Posterior cingulate gyrus (tissue), 11 donors: ENCODE measurements around the gene RAB25.
"Not testable (repeated sequence)": the region's sequence is repeated elsewhere in the genome, so short reads cannot be mapped to it uniquely, and the experiment has no call there.

Experiments
- DNase-seq, 10 donors: peaks; one replicate each; pipeline versions ENCODE4 v3.0.0 to v3.0.0-alpha.2; 2020 to 2021; ENCODE audit warnings: mixed read lengths in 3 of 10
- intact Hi-C: fragments of 100-400 bp; cut with DNase I; formaldehyde crosslinking; loops from one replicate; pipeline ENCODE4 v1.15.1; 2023

RAB25 gene

DNA sequence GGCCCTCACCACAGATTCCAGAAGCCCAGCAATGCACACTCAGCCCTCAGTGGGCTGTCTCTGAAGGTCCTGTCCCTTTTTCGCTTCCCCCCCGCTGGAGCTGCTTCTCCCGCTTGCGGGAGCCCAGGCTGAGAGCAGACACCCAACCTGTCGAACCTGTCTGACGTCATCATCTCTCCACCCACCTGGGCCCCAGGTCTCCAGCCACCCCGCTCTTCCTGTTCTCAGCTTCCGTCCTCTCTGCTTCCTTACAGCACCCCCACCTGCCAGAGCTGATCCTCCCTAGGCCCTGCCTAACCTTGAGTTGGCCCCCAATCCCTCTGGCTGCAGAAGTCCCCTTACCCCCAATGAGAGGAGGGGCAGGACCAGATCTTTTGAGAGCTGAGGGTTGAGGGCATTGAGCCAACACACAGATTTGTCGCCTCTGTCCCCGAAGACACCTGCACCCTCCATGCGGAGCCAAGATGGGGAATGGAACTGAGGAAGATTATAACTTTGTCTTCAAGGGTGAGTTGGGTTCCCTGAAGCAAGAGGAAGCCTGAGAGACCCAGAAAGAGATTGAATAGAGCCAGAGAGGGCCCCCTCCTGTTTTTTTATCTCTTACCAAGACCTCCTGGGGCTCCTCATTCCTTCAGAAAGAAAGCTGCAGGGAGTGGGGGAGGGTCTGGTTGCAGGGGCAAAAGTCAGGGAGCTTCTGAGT is at the start of gene RAB25:
Gene RAB25 (plus strand): TSS at position 224 of the 700 bp plus-strand sequence. CDS start 241 bp downstream, at position 465.
- intact Hi-C loops: no loop called here
- DNase-seq: peak in 1 of 10 donors; percentile 55

- no peak for DNase-seq
- intact Hi-C loops: no loop called here
Observed at GRCh38 chr1:156012051-156012817, 48.7 kb upstream of the RAB25 start.

DNA sequence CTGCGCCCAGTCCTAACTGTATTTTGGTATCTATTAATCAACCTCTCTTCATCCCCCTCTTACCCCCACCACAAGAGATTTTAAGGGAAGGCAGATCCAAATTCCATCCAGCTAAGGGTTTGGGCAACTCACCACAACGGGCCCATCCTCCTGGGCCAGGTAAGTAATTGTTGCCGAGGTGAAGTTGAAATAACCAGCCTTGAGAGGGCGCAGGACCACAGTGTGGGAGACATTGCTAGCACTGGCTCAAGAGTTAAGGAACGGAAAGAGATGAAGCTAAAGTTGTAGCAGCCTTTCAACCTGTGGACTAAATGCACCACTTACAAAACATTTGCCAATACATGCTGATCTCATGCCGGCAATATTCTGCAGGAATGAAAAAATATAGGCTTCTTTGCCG is 46.1 kb upstream of the RAB25 start:
- intact Hi-C loops: no loop called here

GRCh38 chr1:156019946-156020292 is 41.0 kb upstream of the RAB25 start:
- no peak for DNase-seq
- intact Hi-C loops: no loop called here

More for the DNA sequence above, 46.1 kb upstream of the RAB25 start:
- no peak for DNase-seq

GRCh38 chr1:156020293-156021092 is 40.5 kb upstream of the RAB25 start, which contains the start of gene SSR2:
TSS of gene SSR2 (minus strand) at chr1:156020951. CDS start at chr1:156020167, 784 bp downstream.
- peak; percentile 81 to 98 (median 89) for DNase-seq
- intact Hi-C loops: loop anchor here (1.0 kb wide), 1 partner anchor 34 kb away; the partner anchor contains the start of gene LAMTOR2

DNA sequence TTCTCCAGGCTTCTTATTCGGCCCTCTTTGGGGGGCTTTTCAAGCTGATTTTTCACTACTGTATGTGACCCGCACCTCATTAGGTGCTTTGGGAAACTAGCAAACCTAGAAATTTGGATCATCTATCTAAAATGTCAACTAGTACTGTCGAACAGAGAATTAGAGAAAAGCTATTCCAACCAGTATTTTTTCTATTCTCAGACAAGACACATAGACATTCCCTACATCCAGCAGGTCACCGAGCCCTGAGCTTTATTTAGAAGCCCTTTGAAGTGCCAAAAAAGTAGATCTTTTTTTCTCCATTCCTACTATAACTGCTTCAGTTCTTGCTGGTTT is 39.9 kb upstream of the RAB25 start:
- intact Hi-C loops: loop anchor here (1.0 kb wide), 1 partner anchor 33 kb away; the partner anchor contains the start of gene LAMTOR2

GRCh38 chr1:156021954-156022353 is 39.0 kb upstream of the RAB25 start:
- intact Hi-C loops: loop anchor here (1.0 kb wide), 1 partner anchor 32 kb away; the partner anchor contains the start of gene LAMTOR2

More for the DNA sequence above, 39.9 kb upstream of the RAB25 start:
- DNase-seq: no peak

GRCh38 chr1:156024801-156025200 is 36.2 kb upstream of the RAB25 start:
- no peak for DNase-seq
- intact Hi-C loops: no loop called here

More at GRCh38 chr1:156021954-156022353, 39.0 kb upstream of the RAB25 start:
- no peak for DNase-seq

DNA sequence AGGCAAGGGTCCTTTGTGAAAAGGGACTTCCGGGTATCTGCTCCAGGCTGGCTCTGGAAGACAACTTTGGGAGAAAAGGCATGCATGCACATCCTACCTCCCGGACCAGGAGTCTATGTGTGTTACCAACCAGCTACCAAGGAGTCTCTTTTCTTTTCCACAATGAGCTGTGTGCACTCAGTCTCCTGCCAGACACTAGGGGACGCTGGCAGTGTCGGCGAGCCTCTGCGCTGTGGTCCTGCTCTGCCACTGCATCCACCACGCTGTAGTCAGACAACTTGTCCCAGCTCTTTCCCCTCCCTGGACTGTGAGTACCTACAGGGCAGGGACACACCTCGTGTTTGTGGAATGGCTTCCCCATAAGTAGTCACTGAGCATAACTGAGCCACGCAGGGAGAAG is 35.1 kb upstream of the RAB25 start:
- intact Hi-C loops: no loop called here
- DNase-seq: peak in 2 of 10 donors; percentile 11 to 92

GRCh38 chr1:156026588-156026987 is 34.4 kb upstream of the RAB25 start:
- DNase-seq: no peak
- intact Hi-C loops: no loop called here

DNA sequence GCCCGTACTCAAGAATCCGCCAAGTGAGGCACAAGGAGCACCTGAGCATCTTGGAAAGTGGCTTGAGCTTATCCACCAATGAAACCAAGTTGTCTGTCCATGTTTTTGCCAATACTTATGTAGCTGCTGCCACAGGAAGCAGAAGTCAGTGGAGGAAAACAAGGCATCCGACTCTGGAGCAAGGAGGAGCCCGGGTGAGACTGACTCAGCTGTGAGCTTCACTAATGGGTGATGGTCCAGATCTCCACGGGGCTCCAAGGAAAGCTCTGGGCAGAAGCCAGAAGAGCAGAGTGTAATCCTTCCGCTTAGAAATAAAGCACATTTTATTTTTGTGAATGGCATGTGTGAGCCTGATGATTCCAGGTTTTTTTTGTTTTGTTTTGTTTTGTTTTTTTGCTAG is 27.9 kb upstream of the RAB25 start:
- intact Hi-C loops: no loop called here
- no peak for DNase-seq

- DNase-seq, intact Hi-C loops: not testable (repeated sequence)
Observed at GRCh38 chr1:156034991-156035390, 26.0 kb upstream of the RAB25 start.

DNA sequence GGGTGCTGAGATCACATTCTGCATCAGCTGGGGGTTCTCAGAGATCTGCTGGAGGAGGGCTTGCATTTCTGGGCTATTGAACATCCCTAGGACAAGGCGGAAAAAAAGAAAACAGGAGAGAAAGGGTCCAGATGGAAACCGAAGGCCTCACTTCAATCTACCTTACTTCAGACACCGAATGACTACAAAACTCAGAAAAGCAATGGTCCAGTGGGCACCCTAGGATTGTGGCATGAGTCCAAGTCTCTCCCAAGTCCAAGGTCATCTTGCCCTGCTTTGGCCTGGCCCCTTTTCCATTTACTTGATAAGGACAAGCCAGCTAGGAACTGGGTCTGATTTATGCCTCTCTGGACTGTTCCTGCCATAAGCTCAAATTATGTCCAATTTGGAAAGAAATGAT is 18.1 kb upstream of the RAB25 start:
- peak in 1 of 10 donors; percentile 16 for DNase-seq
- intact Hi-C loops: no loop called here

DNA sequence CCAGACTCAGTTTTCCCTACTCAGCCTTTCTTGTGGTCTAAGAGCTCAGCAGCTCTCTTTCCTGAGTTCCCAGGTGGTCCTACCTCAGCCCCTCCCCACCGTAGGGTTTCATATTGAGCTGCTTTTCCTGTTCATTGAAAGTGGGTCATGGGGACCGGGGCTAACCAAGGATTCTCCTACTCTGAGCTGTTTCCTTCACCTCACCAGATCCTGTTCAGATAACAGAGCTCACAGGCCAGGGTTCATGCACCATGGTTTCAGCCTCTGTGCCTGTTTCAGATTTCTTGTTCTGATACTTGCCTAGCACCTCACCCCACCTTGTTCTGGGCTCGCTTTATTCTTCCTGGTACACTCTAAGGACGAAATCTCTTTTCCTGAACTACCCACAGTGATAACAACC is 15.9 kb upstream of the RAB25 start:
- peak in 1 of 10 donors; percentile 31 for DNase-seq
- intact Hi-C loops: no loop called here

GRCh38 chr1:156048663-156049258 is 12.2 kb upstream of the RAB25 start:
- DNase-seq: no peak
- intact Hi-C loops: no loop called here

- DNase-seq: peak in 7 of 10 donors; percentile 19 to 95 (median 45)
- intact Hi-C loops: loop anchor here (1.0 kb wide), 1 partner anchor 115 kb away; no protein-coding TSS in a partner anchor
Observed at GRCh38 chr1:156050376-156050775, 10.6 kb upstream of the RAB25 start.

GRCh38 chr1:156051011-156051725 is 9.8 kb upstream of the RAB25 start:
- intact Hi-C loops: no loop called here
- peak in 1 of 10 donors; percentile 70 for DNase-seq

- DNase-seq: peak; percentile 24 to 90 (median 46)
- intact Hi-C loops: no loop called here
Observed at GRCh38 chr1:156052862-156053767, 7.8 kb upstream of the RAB25 start.
